DOHH2 (cell line): ENCODE data around the gene ARPC4.
A peak's percentile ranks its signal among the peaks of the same experiment; 100 is the strongest.
"Not testable (repeated sequence)": the region's sequence is repeated elsewhere in the genome, so short reads cannot be mapped to it uniquely, and the experiment has no call there.

Experiments
- H3F3A ChIP-seq: fragments of 200-600 bp; sonication (generic), shearing (Covaris generic); 2 replicates; pipeline ENCODE4 v1.6.0; 2016; ENCODE audit warnings: antibody characterized with exemption, mild to moderate bottlenecking; ENCODE audit not compliant: control insufficient read depth, insufficient read depth
- H3K27ac ChIP-seq: fragments of 200-600 bp; sonication (generic); 2 replicates; pipeline ENCODE4 v1.5.1; 2014; ENCODE audit warnings: low read depth, mild to moderate bottlenecking, low read length, moderate library complexity
- H3K27me3 ChIP-seq: fragments of 200-600 bp; sonication (generic); 2 replicates; pipeline ENCODE4 v1.6.1; 2014; ENCODE audit warnings: mild to moderate bottlenecking, low read length, mixed read lengths; ENCODE audit not compliant: control insufficient read depth
- H3K36me3 ChIP-seq: fragments of 200-600 bp; sonication (generic); 2 replicates; pipeline ENCODE4 v1.6.1; 2014; ENCODE audit warnings: mild to moderate bottlenecking, low read length, moderate library complexity, mixed read lengths; ENCODE audit not compliant: control insufficient read depth
- H3K4me1 ChIP-seq: fragments of 200-600 bp; sonication (generic); 2 replicates; pipeline ENCODE4 v1.6.1; 2014; ENCODE audit warnings: mild to moderate bottlenecking, low read length, mixed read lengths; ENCODE audit not compliant: control insufficient read depth
- H3K4me2 ChIP-seq: fragments of 200-600 bp; sonication (generic); 2 replicates; pipeline ENCODE4 v1.6.0; 2014; ENCODE audit warnings: mild to moderate bottlenecking, low read length, moderate library complexity
- H3K4me3 ChIP-seq: fragments of 200-600 bp; sonication (generic); 2 replicates; pipeline ENCODE4 v1.5.1; 2014; ENCODE audit warnings: mild to moderate bottlenecking, low read length, mixed read lengths
- H3K79me2 ChIP-seq: fragments of 200-600 bp; sonication (generic); 2 replicates; pipeline ENCODE4 v1.6.1; 2014; ENCODE audit warnings: mild to moderate bottlenecking, low read length, mixed read lengths; ENCODE audit not compliant: control insufficient read depth
- H3K9me2 ChIP-seq: fragments of 200-600 bp; sonication (generic); replicated peaks from 2 replicates; pipeline ENCODE4 v1.6.1; 2014; ENCODE audit warnings: mild to moderate bottlenecking, low read length, mixed read lengths; ENCODE audit not compliant: control insufficient read depth
- H3K9me3 ChIP-seq: fragments of 200-600 bp; sonication (generic); 2 replicates; pipeline ENCODE4 v1.6.1; 2014; ENCODE audit warnings: antibody characterized with exemption, low read length, mixed read lengths; ENCODE audit not compliant: control insufficient read depth, insufficient read depth
- H4K20me1 ChIP-seq: fragments of 200-600 bp; sonication (generic); 2 replicates; pipeline ENCODE4 v1.6.0; 2014; ENCODE audit warnings: low read depth, mild to moderate bottlenecking, antibody characterized with exemption, low read length, moderate library complexity; ENCODE audit not compliant: control insufficient read depth, insufficient read depth
- EZH2phosphoT487 ChIP-seq: fragments of 200-600 bp; sonication (generic); IDR thresholded peaks from 2 replicates; pipeline ENCODE4 v1.6.1; 2017; ENCODE audit warnings: borderline replicate concordance, mild to moderate bottlenecking, antibody characterized with exemption, low read length, moderate library complexity, mixed read lengths
- TF ChIP-seq, protein P1 (sequence below): fragments of 200-600 bp; sonication (generic); IDR thresholded peaks from one replicate; pipeline ENCODE4 v1.5.1; 2014; ENCODE audit warnings: antibody characterized with exemption, mild to moderate bottlenecking, low read depth, low read length; ENCODE audit not compliant: poor library complexity, severe bottlenecking

The ARPC4 gene

DNA sequence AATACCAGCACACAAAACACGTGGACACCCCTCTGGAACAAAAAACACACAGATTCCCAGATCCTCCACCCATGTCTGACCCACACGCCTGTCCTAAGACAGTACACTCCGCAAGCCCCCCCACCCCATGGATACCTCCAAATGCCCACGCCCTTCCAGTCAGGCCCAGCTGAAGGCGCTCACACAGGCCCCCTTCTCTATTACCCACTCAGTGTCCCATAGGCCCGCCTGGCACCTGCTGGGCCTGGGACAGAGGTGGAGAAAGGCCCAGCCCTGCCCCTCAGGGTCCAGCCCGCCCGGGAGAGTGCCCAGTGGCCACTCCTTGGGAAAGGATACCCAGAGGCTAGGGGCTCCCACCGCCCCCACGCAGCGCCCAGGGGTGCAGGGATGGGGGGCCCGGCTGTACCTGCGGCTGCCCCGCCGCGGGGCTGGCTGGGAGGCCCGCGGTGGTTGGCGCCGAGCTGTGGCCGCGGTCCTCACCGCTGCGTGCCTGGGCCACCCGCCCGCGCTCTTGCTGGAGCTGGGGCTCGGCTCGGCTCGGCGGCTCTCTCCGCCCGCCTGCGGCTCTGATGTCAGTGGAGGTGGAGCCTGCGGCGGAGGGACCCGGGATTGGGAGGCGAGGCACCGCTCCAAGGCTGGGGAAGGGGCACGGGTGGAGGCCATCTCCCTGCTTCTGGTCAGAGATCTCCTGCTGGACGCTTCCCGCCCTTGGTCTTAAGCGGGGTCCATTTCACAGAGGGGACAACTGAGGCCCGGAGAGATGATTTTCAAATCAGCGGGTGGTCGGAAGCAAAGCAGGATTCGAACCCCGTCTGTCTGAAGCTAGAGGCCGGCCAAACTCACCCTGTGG, 23.2 kb upstream of the ARPC4 start, which contains the start of gene CAMK1:
Gene CAMK1 (minus strand): TSS at position 522 of the 850 bp plus-strand sequence. CDS start 2,198 bp downstream, outside the sequence.
- Histone ChIP-seq H3F3A (0 out of 2 replicates have a peak, but pooled peaks cover 2% of the 10 kb centered on the region), H3K4me2 (peak within 1 kb of the TSS; percentile 70), H3K27ac (no peak within 1 kb of the TSS), H3K4me3 (peak within 1 kb of the TSS; percentile 65), H4K20me1 (no peaks in the 10 kb centered on the region), H3K27me3 (peaks cover 11% of the 10 kb centered on the region), H3K4me1 (peaks cover 27% of the 10 kb centered on the region), H3K9me2 (no peaks in the 10 kb centered on the region), H3K36me3 (no peaks in the 10 kb centered on the region), H3K9me3 (no peaks in the 10 kb centered on the region), H3K79me2 (no peaks in the 10 kb centered on the region)
- no peak; the same call in 1 of the 2 replicates for TF ChIP-seq EZH2phosphoT487
- TF ChIP-seq, protein P1, sequence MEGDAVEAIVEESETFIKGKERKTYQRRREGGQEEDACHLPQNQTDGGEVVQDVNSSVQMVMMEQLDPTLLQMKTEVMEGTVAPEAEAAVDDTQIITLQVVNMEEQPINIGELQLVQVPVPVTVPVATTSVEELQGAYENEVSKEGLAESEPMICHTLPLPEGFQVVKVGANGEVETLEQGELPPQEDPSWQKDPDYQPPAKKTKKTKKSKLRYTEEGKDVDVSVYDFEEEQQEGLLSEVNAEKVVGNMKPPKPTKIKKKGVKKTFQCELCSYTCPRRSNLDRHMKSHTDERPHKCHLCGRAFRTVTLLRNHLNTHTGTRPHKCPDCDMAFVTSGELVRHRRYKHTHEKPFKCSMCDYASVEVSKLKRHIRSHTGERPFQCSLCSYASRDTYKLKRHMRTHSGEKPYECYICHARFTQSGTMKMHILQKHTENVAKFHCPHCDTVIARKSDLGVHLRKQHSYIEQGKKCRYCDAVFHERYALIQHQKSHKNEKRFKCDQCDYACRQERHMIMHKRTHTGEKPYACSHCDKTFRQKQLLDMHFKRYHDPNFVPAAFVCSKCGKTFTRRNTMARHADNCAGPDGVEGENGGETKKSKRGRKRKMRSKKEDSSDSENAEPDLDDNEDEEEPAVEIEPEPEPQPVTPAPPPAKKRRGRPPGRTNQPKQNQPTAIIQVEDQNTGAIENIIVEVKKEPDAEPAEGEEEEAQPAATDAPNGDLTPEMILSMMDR, result no peak

DNA sequence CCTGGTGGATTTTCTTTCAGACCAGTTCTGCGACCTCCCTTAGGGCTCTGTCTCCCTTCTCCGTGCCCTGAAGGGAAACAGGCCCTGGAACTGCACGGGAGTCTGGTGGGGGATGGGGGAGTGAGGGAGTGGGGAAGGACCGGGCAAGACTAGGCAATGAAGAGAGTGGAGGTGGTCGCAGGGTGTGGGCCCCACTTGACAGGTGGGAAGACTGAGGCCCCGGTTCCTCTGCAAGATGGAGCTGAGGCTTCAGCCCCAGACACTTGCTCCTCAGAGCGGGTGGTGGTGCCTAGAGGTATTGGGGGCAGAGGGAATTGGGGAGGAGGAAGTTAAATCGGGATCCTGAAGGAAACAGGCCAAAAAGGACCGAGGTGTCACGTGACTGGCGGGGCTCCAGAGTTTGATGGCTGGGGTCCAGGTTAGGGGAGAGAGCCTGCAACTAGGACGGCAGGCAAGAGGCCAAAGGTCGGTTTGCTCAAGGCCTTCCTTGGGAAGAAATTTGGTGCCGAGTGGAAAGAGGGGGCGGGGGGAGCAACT, 22.5 kb upstream of the ARPC4 start:
- Histone ChIP-seq H3K79me2 (no peaks in the 10 kb centered on the region), H3K4me3 (peak overlapping the region; percentile 65), H3K36me3 (no peaks in the 10 kb centered on the region), H3K9me2 (no peaks in the 10 kb centered on the region), H3F3A (0 out of 2 replicates have a peak, but pooled peaks cover 2% of the 10 kb centered on the region), H3K4me2 (peak overlapping the region; percentile 70), H3K4me1 (peaks cover 27% of the 10 kb centered on the region), H3K27me3 (peaks cover 11% of the 10 kb centered on the region), H3K9me3 (no peaks in the 10 kb centered on the region), H3K27ac (no peak overlapping the region), H4K20me1 (no peaks in the 10 kb centered on the region)
- TF ChIP-seq, protein P1, result no peak
- no peak for TF ChIP-seq EZH2phosphoT487

DNA sequence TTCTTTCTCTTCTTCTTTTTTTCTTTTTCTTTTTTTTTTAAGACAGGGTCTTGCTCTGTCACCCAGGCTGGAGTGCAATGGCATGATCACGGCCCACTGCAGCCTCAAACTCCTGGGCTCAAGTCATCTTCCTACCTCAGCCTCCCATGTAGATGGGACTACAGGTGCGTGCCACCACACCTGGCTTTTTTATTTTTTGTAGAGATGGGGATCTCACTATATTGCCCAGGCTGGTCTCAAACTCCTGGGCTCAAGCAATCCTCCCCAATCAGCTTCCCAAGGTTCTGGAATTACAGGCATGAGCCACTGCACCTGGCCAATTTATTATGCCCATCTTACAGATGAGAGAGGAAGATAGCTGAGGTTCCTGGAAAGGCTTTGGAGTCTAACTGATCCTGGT, 21.9 kb upstream of the ARPC4 start:
- H4K20me1 ChIP-seq, H3K27ac ChIP-seq, H3K4me2 ChIP-seq, H3K36me3 ChIP-seq, H3K9me3 ChIP-seq, H3K9me2 ChIP-seq, H3K4me3 ChIP-seq, H3K79me2 ChIP-seq, H3F3A ChIP-seq: not testable (repeated sequence)
- peaks cover 27% of the 10 kb centered on the region for H3K4me1 ChIP-seq
- H3K27me3 ChIP-seq, result peaks cover 11% of the 10 kb centered on the region
